GM19372 (cell line): ENCODE data around the gene EID1.
"Not testable (repeated sequence)": the region's sequence is repeated elsewhere in the genome, so short reads cannot be mapped to it uniquely, and the experiment has no call there.

Source experiments
- ATAC-seq: cut with Tn5 transposase; IDR thresholded peaks from one replicate; pipeline ENCODE4 v1.9.1; 2021; ENCODE audit warnings: mild to moderate bottlenecking, low read depth, moderate library complexity; ENCODE audit not compliant: unreplicated experiment

EID1 gene

GRCh38 chr15:48905216-48905615 is 27.3 kb downstream of the EID1 start:
- ATAC-seq: no peak

DNA sequence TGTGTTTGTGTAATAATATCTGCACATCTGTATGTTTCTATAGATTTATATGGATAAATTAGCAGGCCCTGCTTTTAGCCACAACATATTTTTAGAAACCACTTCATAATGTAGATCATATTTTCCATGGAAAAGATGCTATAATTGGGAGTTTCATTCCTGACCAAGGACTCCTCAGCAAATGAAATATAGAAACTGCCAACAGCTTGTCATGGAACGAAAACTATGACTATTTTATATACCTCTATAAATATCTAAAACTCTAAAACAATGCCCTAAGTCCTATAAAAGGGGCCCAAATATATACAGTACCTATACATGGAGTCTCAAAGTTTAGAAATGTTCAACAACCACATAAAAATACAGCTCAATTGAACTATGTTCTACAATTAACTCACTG is 27.9 kb downstream of the EID1 start:
- no peak for ATAC-seq

GRCh38 chr15:48909313-48909712 is 31.4 kb downstream of the EID1 start:
- not testable (repeated sequence) for ATAC-seq

GRCh38 chr15:48910554-48910953 is 32.6 kb downstream of the EID1 start:
- not testable (repeated sequence) for ATAC-seq

GRCh38 chr15:48913141-48913540 is 35.2 kb downstream of the EID1 start:
- no peak for ATAC-seq

GRCh38 chr15:48914717-48915116 is 36.8 kb downstream of the EID1 start:
- ATAC-seq: no peak

DNA sequence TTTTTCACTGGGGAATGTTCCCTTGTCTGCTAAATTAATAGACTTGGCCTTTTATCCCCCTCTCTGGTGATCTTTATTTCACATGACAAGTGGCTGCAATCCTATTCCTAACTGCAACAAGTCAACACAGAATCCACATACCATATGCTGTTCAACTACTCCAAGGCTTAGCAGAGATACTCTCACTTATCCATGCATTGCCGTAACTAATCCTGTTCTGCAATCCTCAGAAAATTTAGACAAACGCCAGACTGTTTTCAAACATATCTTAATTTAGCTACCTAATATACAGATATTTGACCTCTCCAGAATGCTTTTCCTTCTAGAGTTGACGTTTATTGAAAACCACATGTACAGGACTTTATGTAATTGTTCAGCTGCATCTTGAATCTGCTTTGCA is 37.9 kb downstream of the EID1 start:
- ATAC-seq: no peak

GRCh38 chr15:48916721-48917120 is 38.8 kb downstream of the EID1 start:
- ATAC-seq: no peak

DNA sequence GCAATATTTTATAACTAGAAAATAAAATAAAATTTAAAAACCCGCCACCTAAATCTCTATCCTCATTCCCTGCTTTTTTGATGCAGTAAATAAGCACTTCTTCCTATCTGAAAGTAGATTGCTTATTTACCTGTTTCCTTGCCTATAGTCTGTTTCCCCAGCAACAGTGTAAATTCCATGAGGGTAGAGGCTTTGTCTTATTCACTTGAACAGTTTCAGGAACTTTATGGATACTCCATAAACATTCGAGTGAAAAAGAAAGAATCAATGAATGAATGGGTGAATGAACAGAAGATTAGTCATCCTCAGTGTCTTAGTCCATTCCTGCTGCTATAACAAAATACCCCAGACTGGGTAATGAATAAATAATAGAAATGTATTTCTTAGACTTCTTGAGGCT is 44.1 kb downstream of the EID1 start:
- ATAC-seq: no peak

- ATAC-seq: no peak
Observed at GRCh38 chr15:48924528-48925393, 46.8 kb downstream of the EID1 start.

GRCh38 chr15:48925714-48926223 is 47.8 kb downstream of the EID1 start:
- no peak for ATAC-seq

DNA sequence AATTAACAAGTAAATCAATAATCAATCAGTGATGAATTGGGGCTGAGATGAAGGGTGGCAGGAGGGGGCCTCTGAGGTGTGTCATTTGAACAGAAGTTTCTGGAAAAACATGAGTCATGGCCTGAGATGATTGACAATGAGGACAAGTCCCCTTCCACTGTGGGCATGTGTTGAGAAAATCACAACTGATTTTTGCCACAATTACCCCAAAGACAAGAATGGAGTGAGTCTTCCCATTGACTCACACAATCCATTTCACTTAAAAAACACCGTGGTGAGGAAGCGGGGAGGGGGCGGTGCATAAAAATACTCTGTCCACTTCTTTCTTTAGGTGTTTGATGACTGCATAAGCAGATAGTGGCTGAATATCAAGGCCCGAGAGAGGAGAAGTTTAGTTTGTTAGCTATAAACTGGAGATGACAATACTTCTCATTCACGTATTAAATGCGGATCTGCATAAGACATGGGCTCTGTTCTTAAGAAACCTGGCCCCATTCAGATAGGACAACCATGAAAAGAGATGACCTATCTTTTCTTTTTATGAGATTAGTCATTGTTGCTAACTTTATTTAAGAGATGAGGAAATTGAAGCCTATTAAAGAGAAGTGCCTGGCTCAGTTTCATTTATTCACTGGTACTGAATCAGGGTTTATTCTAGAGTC is 51.1 kb downstream of the EID1 start:
- ATAC-seq: no peak

- ATAC-seq: no peak
Observed at GRCh38 chr15:48929661-48930060, 51.7 kb downstream of the EID1 start.
